GM21737 (cell line): Measurements from ENCODE around the gene DHX16.
A peak's percentile ranks its signal among the peaks of the same experiment; 100 is the strongest.
"Not testable (repeated sequence)": the region's sequence is repeated elsewhere in the genome, so short reads cannot be mapped to it uniquely, and the experiment has no call there.

ENCODE experiments used
- ATAC-seq: cut with Tn5 transposase; IDR thresholded peaks from one replicate; pipeline ENCODE4 v1.9.1; 2021; ENCODE audit warnings: mild to moderate bottlenecking, moderate library complexity; ENCODE audit not compliant: unreplicated experiment

DHX16 gene

DNA sequence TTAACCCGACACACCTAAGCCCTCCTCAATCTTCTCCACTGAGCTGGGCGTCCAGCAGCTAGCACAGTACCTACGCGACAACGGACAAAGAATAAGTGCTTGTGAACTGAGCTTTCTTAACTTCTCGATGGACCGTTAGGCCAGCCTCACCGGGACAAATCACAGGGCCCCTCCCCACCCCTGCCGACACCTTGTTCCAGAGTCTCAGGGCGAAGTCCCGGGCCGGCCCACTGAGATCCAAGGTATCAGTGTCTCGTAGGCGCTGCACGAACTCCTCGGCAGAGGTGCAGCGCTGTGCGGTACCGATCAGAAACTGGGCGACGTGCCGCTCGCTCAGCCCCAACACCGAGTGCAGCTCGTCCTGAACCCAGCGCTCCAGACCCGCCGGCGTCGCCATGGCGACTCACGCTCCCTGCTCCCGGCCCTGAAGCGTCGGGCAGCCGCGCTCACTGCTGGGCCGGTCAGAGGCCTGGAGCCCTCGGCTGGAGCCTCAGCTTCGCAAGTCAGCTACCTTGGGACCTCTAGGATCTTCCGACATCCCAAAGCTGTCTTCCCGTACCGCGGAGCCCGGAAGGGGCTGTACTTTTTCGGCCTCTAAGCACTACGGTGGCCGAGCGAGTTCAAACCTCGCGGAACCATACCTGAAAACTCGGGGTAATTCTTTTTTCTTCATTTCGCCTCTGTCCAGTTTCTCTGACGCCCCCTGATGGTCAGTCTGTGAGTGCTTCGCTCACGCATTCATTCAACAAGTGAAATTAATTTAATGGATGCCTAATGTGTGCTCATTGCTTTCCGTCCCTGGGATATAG lies at the start of gene DHX16:
TSS of gene DHX16 (minus strand) at position 562 of the 809 bp plus-strand sequence. CDS start at position 397, 165 bp downstream.
- ATAC-seq, result peak; percentile 67

DNA sequence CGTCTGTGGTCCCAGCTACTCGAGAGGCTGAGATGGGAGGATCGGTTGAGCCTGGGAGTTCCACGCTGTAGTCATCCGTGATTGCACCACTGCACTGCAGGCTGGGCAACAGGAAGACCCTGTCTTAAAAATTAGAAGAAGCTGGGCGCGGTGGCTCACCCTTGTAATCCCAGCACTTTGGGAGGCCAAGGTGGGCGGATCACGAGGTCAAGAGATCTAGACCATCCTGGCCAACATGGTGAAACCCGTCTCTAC lies 49.1 kb upstream of the DHX16 start:
- not testable (repeated sequence) for ATAC-seq

DNA sequence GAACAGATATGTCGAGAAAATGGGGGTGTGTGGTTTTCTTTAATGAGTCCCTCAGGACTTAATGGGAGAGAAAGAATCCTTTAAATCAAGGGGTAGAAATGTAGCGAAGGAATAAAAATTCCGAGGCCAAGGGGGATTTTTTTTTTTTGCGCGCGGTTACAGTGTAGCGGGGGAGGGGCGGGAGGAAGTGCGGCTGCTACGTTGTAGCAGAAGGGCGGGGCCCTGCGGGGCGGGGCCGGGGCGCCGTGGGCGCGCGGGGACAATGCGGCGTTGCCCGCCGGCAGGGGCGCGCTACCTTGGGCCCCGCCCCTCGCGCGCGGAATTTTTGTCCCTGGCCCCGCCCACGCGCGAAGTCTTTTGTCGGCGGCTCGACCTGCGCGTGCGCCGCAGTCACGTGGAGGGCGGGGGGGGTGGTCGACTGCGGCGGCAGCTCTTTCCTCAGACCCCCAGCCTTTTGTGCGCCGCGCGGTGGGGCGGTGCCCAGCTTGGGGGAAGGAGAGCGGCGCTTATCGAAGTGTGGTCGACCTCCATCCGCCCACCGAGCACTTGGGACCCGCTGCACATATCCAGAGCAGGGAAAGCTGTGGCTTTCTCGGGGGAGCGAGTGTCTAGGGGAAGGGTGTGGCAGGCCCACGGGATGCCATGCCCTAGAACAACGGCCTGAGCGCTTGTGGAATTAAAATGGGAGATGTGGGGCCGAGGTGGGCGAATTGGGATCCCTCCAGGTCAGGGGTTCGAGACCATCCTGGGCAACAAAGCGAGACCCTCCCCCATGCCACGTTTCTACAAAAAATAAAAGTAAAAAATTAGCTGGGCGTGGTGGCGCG lies 48.6 kb upstream of the DHX16 start:
- ATAC-seq, result peak; percentile 32

DNA sequence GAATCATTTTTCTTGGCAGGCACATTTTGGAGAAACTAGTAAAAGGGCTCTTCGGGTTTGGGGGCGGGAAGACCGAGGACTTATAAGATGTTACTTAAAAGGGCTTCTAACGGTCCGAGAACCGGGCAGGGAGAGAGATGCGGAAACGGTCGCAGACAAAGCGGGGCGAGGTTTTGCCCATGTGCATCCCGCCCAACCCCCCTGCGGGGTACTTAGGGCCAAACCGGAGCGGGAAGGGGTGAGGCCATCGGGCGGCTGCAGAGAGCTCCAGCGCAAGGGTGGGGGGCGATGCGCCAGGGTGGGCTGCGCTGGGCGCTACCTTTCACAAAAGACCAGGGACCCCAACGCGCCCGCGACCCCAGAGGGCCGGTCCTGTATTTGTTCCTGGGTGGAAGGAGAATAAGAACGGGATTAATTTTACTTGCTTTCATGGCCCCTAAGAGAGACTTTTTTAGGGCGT lies 48.0 kb upstream of the DHX16 start:
- ATAC-seq, result no peak

DNA sequence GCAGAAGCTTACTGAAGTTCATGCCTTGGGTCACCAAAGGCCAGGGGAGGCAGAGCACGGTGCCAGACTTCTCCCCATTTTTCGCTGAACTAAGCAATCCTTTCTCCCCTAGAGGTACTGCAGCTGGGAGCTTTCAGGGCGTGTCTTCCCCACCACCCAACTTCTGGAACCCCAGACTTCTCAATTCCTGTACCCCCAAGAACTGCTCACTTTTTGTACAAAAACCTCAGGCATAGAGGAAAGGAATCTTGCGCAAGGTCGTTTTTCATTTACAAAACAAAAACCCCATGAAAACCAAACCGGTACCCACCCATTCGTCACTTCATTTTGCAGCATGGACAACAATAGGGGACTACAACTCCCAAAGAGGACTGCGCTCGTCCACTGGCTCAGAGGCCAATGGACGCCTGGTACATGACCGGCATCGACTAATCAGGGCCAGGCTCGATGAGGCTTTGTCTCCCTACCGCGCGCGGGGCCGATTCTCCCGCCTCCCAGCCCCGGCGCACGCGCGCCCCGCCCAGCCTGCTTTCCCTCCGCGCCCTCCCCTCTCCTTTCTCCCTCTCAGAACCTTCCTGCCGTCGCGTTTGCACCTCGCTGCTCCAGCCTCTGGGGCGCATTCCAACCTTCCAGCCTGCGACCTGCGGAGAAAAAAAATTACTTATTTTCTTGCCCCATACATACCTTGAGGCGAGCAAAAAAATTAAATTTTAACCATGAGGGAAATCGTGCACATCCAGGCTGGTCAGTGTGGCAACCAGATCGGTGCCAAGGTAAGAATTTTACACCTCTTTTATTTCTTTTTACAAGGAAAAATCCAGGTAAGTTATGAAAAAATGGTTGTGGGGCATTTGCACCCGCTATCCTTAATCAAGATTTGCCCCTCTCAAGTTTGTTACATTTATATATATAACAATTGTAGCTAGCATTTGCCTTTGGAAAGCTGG lies 47.3 kb upstream of the DHX16 start, which contains the start of gene TUBB:
TSS of gene TUBB (plus strand) at position 562 of the 947 bp plus-strand sequence. CDS start at position 717, 155 bp downstream.
- peak; percentile 47 for ATAC-seq

DNA sequence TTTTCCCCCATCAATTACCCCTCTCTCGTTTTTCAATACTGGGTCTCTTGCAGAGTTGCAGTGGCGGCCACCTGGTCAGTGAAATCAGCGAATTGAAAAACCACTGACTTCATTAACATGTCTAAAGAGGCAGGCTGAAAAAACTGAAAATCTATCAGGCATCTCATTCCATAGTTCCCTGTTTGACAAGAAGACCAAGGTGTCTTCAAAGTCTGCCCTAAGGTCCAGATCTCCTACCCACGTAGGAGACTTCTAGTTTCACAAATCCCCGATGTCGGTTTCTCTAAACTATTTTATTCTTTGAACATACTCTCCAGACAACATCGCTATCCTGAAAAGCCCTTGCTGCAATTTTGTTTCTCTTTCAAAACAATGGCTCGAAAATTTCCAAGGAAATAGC lies 46.5 kb upstream of the DHX16 start:
- no peak for ATAC-seq

DNA sequence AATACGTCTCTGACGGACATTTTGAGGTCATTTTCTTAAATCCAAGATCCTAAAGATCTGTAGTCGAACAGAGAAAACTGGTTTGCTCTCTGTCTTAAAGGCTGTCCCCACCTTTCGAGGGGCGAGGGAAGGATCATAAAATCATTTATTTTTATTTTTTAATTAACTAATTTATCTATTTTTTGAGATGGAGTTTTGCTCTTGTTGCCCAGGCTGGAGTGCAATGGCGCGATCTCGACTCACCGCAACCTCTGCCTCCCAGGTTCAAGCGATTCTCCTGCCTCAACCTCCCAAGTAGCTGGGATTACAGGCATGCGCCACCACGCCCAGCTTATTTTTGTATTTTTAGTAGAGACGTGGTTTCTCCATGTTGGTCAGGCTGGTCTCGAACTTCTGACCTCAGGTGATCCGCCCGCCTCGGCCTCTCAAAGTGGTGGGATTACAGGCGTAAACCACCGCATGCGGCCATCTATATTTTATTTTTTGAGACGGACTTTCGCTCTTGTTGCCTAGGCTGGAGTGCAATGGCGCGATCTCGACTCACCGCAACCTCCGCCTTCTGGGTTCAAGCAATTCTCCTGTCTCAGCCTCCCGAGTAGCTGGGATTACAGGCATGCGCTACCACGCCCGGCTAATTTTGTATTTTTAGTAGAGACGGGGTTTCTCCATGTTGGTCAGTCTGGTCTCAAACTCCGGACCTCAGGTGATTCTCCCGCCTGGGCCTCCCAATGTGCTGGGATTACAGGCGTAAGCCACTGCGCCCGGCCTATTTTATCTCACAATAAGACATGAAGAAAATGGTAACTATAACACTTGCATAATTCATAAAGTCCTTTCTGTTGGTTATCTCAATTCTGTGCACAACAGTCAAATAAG lies 45.3 kb upstream of the DHX16 start:
- not testable (repeated sequence) for ATAC-seq

DNA sequence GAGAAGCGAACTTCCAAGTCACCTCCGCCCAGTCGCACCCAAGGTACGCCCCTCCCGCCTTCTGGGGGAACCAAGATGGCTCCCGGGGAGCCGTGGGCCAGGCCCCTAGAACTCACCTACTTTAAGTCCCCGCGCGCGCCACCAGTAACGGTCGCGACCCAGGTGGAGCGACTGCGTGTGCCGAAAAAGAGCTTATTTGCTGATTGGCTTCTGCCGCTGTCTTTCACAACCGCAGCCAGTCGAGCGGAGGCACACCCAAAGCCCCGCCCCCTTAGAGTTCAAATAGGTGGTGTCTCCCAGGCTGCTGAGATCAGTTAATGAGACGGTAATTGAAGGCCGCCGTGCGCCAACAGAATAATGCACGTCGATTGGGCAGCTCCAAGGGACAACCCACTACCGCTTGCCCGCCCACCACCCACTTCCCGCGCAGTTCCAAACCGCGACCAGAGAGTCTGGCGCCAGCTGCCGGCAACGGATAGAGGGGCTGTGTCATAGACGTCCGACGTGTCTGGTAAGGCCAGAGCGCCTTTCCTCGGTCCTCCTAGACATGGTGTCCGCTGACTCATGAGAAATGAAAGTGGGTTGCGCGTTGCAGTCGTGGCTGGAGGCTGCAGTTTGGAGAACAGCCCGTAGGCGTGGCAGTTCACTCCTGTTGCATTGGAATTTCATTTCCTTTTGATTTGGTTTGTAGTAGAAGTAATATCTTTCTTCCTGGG lies 44.5 kb upstream of the DHX16 start, which contains the start of gene MDC1:
TSS of gene MDC1 (minus strand) at position 153 of the 716 bp plus-strand sequence. CDS start 2,106 bp downstream, outside the sequence.
- peak; percentile 63 for ATAC-seq

DNA sequence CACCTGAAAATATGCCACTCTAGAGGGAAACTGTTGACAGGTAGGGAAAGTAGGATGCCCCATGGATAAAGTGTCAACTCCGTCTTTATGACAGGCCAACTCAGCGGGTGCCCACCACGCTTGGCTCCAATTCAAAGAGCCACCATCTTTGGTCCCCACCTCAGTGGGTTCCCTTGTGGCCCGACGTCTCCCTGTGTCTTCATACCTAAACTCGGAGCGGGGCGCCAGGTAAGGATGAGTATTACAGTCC lies 44.0 kb upstream of the DHX16 start:
- no peak for ATAC-seq

DNA sequence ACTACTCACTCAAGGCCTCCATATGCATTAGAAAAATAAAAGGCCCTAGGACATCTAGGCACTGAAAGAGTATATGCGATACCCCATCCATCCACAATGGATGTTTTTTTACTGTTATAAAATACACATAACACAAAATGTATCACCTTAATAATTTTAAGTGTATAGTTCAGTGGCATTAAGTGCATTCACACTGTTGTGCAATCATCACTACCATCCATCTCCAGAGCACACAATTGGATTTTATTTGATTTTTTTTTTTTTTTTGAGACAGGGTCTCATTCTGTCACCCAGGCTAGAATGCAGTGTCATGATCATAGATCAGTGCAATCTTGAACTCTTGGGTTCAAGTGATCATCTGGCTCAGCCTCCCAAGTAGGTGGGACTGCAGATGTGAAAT lies 41.5 kb upstream of the DHX16 start:
- ATAC-seq, result no peak

DNA sequence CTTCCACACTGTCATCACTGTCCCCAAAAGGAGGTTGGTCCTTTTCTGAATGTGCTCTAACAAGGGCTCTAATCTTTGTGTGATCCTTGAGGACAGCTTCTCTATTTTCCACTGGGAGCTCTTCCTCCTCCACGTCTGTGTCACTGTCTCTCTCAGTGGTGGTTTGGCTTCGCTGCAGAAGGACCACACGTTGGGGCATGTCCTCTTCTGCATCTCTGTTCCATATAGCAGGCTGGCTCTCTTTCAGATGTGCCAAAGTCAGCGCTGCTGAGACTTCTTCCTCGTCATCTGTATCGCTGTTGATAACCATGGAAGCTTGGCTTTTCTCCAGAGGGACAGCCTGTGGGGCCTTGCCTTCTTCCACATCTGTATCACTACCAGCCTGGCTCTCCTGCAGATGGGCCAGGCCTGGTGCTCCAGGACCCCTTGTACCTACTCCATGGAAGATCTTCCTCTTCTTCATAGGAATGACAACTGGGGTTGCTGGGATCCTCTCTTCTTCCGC lies 39.7 kb upstream of the DHX16 start:
- ATAC-seq, result no peak

DNA sequence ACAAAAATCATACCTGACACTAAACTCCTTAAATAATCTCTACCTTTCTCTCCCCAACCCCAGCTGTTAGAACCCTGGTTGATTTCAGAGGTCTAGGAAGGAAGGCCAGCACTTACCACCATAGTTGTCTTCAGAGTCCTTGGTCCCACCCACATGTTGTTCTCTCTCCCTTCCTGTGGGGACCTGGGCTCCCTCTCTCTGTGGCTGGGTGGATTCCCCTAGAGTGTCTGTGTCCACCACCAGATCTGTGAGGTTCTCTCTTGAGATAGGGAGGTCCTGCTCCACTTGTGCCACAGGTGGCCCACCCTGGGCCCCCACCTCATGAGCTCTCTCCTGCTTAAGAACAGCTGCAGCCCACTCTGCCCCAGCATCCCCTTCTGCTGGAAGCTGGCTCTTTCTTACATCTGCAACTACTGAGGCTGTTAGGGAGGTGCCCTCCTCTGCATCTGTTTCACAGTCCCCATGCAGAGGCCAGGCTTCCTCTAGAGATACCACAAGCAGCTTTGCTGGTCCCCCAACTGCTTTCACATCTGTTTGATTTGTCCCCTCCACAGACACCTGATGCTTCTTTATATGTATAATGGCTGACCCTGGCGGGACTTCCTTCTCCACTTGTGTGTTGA lies 39.1 kb upstream of the DHX16 start:
- ATAC-seq, result no peak

DNA sequence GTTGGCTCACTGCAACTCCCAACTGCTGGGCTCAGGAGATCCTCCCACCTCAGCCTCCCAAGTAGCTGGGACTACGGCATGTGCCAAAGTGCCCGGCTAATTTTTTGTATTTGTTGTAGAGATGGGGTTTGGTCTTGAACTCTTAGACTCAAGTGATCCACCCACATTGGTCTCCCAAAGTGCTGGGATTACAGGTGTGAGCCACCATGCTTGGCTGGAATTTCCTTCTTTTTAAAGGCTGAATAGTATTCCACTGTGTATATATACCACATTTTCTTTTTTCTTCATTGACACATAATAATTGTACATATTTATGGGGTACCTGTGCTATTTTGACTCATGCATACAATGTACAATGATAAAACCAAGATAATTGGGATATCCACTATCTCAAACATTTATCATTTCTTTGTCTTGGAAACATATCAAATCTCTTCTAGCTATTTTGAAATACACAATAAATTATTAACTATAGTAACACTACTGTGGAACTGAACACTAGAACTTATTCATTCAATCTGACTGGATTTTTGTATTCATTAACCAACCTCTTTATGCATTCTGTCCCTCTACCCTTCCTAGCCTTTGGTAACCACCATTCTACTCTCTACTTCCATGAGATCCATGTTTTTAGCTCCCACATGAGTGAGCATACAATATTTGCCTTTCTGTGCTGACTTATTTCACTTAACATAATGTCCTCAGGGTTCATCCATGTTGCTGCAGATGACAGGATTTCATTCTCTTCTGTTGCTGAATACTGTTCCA lies 36.5 kb upstream of the DHX16 start:
- no peak for ATAC-seq

DNA sequence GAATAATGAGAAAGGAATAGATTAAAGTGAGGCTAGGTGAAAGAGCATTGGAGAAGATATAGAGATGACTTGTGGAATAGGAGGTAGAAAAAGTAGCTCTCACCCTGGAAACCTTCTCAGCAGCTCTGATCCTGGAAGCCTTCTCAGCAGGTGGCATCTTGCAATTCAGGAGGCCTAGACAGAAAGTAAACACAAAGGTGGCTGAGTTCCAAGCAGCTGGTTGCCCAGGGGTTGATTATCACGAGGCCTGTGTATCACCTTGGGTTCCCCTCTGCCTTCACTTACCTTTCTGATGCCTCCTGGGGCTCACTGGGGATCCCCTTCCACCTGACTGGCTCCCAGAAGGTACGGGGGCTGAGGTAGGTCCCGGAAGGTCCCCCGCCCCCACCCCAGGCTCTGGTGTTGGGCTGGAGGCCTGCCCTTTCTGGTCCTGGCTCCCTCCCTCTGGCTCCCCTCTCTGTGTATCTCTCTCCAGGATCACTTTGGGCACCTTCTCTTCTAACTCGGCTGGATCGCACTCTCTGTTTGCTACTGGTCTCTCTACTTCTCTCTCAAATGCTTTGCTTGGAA lies 34.6 kb upstream of the DHX16 start:
- ATAC-seq, result no peak

DNA sequence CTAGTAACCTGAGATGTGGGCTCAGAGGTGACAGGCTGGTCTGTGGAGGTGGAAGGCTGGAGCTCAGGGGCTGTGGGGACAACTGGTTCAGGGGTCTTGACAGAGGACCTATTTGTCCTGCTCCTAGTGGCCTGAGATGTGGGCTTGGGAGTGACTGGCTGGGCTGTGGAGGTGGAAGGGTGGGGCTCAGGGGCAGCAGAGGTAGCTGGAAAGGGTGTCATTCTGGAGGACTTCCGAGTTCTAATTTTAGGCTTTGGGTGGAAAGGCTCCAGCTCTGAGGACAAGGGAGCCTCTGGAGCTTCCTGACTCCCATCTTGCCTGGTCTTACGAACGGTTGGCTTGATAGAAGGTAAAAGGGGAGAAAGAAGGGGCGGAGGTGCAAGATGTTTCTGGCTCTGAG lies 32.8 kb upstream of the DHX16 start:
- ATAC-seq, result no peak

DNA sequence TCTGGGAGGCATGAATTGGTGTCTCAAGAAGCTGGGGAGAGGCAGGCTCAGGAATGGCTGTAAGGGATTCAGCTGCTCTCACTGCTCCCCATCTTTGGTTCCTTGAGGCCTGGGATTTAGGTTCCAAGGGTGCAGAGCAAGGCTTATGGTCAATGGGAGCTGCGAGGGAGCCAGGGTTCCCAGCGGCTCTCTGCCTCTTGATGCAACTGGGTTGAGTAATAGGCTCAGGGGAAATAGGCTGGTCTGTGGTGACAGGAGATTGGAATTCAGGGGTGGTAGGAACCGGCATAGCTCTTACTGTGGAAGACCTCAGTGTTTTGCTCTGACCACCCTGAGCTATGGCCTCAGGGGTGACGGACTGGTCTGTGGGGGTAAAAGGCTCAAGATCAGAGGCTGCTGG lies 31.0 kb upstream of the DHX16 start:
- no peak for ATAC-seq

DNA sequence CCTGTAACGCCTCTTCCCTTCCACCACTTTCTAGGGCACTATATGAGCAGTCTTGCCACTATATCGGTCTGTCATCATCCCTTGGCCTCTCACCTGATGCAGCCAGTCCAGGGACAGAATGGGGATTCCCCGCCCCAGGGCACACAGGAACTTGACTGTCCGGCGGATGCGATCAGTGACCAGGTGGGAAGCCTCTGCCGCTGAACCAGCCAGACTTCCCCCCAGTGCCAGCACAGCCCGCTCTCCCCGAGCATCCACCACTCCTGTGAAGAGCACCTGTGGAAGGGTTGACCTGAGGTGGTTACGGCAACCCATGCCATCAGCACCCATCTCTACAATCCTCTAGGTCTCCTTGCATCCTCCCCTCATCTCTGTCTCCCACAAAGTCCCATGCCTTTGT lies 30.2 kb upstream of the DHX16 start:
- no peak for ATAC-seq

DNA sequence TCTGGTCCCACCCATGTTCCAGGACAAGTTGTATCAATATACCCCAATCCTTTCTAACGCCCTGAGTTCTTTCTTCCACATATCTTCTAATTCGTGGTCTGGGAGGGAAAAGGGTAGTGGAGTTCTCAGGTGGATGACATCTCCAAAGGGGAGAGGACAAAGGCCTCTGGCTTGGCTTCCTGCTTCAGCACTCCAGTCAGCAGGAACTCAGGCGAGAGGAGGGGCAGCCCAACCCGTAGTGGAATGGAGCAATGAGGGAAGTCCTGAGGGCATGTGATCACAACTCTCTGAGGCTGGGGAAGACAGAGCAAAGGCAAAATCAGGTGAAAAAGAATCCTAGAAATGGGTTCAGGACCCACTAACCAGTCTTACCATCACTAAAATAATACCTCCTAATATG lies 27.5 kb upstream of the DHX16 start:
- ATAC-seq, result no peak
